Islet of Langerhans (tissue), 1 donor: ENCODE measurements around the gene KRTAP4-9.
"Not testable (repeated sequence)": the region's sequence is repeated elsewhere in the genome, so short reads cannot be mapped to it uniquely, and the experiment has no call there.

ENCODE experiments used
- FAIRE-seq: peaks from one replicate; lab custom pipeline; 2011; peaks lifted over from hg19 to GRCh38; lab: Jason Lieb, UNC

KRTAP4-9 gene

DNA sequence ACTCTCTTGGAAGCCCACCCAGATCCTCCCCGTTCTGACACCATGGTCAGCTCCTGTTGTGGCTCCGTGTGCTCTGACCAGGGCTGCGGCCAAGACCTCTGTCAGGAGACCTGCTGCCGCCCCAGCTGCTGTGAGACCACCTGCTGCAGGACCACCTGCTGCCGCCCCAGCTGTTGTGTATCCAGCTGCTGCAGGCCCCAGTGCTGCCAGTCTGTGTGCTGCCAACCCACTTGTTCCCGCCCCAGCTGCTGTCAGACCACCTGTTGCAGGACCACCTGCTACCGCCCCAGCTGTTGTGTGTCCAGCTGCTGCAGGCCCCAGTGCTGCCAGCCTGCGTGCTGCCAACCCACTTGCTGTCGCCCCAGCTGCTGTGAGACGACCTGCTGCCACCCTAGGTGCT, at the start of gene KRTAP4-9:
KRTAP4-9 (plus strand) TSS at position 43 of the 400 bp plus-strand sequence; CDS start at position 43, 0 bp downstream.
- not testable (repeated sequence) for FAIRE-seq

DNA sequence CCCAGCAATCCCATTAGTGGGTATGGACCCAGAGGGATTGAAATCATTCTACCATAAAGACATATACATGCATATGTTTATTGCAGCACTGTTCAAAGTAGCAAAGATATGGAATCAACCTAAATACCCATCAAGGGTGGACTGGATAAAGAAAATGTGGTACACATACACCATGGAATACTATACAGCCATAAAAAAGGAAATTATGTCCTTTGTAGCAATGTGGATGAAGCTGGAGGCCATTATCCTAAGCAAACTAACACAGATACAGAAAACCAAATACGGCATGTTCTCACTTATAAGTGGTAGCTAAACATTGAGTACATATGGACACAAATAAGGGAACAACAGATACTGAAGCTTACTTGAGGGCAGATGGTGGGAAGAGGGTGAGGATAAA, 47.6 kb upstream of the KRTAP4-9 start:
- no peak for FAIRE-seq

DNA sequence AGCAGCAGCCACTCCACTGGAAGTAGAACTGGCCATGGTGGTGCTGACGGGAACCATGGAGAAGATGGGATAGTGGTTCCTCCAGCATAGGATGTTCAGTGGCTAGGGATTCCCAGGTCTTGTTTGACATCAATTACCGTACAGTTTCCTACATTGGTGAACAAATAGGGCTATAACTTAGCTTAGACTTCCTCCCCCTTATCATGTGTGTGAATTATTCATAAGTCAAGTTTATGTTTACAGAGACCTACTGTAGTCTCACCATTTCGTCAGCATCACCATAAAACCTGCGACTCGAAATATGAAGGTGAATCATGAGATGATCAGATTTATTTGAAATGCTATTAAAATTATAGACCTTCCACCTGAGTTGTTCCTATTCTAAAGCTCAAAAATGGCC, 46.4 kb upstream of the KRTAP4-9 start:
- no peak for FAIRE-seq

DNA sequence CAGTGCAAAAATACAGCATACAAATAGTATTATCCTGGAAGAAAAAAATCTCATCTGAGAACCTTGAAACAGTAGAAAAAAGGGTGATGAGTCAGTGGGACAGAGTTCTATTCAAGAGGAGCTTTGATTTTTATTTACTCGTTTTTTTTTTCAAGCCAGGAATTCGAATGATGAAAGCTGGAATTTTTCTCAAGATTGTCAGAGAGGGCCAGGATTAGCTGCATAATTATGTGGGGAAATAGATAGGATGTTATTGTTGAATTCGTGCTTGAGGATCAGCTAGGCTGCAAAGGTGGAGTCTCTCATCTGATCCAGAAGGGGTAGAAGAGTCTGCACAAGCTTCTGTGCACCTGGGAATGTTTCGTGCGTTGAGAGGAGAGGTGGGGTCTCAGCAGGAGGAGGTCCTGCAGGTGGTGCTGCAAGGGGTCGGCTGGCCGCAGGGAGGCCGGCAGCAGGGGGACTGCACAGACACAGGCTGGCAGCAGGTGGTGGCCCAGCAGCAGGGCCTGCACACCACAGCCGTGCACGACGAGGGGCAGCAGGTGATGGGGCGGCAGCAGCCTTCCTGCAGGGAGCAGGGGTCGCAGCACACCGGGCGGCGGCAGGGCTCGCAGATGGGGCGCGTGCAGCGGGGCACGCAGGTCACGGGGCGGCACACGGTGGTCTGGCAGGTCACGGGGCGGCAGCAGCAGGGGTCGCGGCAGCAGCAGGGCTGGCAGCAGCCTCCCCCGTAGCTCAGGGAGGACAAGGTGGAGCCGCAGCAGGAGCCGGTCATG, 45.7 kb upstream of the KRTAP4-9 start:
- not testable (repeated sequence) for FAIRE-seq

DNA sequence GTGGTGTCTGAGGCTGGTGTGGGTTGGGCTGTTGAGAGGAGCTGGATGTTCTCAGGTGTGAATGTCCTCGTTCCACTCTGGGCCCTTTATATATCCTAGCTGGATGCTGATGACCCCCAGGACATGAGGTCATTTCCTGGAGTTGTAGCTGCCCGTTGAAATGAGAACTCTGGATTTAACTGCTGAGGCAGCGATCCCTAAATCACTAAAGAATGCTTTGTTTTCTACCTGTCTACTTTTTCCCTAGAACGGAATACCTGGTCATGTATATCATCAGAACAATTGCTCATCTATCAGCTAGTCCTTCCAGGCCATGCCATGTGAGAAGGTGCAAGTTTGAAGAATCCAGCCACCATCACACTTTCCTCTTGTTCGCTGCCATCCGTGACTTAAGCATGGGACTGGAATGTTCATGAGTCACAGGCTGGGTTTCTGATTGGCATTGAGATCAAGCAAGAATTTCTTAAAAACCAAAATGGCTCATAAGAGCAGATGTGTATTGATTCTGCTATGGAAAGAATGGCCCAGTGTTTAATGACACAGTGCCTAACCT, 45.1 kb upstream of the KRTAP4-9 start, which contains the start of gene KRTAP2-3:
KRTAP2-3 (minus strand) TSS at position 63 of the 553 bp plus-strand sequence. CDS start 64 bp downstream, outside the sequence.
- FAIRE-seq: no peak

DNA sequence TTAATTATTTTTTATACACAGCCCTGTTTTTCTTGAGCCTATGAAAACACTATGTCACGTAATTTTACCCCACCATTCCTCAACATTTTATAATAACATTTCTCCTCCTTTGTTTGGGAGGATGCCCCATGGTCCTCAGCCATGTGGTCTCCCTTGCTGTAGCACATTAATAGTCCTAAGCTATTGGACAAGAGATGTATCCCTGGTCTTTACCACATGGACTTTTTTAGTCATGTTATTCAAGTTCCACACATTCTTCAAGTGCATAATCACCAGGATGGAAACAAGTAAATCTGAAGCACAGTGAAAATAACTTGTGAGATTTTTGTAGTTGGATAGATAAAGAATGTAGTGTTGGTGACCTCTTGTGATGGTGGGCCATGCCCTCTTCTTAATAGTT, 43.2 kb upstream of the KRTAP4-9 start:
- no peak for FAIRE-seq

DNA sequence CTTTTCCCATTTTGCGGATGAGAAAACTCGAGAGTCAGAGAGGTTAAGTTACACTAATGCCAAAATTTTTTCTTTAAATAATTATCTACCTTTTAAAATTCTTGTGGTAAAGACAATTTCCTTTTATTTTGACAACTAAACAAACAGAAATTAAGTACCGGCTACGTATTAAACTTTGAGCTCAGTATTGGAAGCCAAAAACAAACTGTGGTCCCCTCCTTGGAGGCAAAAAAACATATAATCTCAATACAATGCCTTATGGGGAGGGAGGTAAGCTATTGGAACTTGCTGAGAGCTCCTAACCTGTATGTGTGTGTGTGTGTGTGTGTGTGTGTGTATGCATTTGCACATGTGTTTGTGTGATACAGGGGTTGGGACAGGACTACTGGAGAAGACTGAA, 41.7 kb upstream of the KRTAP4-9 start:
- FAIRE-seq: no peak

DNA sequence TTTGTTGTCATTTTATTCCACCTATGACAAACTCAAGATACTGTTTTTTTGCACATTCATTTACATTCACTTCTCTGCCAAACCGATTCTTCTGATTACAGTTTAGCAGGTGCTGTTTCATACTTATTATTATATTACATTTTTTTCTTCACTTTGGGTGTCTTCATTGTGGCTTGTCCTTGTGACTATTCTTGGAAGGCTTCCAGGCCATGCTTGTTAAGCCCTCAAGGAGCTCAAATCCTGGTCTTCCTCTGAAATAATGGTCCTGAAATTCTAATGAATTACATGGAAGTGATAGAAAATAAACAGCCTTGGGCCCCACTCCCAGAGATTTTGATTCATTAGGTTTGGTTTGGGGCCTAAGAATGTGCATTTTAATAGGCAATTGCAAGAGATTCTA, 40.9 kb upstream of the KRTAP4-9 start:
- FAIRE-seq: no peak

DNA sequence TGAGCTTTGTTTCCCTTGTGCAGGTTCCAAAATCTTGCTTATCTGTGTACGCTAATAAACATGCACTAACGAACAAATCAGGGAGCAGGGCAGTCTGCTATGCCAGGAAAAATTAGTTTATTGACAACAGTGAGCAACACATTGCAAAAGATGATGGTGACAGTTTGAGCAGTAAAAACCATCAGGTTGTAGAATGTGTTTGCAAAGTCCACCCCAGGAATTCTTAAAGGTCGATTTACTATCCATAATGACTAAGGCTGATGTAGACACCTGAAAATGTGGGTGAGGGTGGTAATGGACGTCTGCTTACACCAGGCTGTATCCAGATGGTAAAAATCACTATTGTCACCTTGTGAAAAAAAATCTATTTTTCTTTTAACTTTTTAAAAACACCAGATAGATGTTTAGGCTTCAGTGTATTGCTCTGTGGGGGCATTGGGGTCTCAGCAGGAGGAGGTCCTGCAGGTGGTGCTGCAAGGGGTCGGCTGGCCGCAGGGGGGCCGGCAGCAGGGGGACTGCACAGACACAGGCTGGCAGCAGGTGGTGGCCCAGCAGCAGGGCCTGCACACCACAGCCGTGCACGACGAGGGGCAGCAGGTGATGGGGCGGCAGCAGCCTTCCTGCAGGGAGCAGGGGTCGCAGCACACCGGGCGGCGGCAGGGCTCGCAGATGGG, 40.0 kb upstream of the KRTAP4-9 start:
- not testable (repeated sequence) for FAIRE-seq

DNA sequence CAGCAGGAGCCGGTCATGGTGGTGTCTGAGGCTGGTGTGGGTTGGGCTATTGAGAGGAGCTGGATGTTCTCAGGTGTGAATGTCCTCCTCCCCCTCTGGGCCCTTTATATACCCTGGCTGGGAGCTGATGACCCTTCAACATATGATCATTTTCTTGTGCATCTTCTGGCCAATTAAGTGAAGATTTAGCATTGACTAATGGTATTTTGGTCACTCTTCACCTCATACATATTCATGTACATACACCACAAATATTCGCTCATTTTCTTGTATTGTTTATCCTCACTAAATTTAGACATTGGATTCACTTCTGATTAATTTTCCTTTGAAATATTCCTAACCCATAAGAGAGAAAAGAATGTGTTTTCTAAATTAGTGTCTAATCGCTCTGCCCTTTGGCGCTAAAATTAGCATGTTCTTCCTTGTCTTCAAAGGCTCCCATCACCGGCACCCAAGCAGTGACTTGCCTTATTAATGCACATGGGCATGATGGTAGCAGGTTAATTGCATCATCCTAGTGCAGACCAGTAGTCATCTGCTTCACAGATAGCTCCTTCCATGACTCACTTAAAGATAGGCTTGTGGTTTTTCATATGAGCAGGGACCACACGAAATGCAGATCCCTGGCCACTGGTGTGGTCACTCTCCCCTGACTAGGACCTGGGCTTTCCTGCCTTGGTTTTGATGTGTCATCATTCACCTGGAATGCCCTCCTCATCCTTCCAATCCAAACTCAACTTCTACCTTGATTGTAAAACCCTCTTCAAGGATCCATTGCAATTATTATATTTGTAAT, 39.2 kb upstream of the KRTAP4-9 start, which contains the start of gene KRTAP2-4:
KRTAP2-4 (minus strand) TSS at position 51 of the 796 bp plus-strand sequence; CDS start at position 17, 34 bp downstream.
- no peak for FAIRE-seq

DNA sequence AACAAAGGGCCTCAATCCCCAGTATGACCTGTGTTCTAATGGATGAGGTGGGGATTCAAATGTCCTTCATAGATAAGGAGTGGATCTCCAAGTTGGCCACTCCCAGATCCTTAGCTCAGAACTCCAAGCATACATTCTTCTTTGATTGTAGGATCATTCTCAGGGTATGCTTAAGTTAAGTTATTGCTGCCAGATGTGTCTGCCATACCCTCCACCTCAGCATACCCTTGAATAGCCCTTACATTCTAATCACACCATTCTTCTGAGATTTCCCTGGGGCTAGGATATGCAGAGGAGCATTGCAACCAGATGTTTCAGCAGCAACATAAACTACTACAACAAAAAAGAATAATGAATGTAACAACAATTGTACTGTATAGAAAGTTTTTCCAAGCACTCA, 37.9 kb upstream of the KRTAP4-9 start:
- FAIRE-seq: no peak

DNA sequence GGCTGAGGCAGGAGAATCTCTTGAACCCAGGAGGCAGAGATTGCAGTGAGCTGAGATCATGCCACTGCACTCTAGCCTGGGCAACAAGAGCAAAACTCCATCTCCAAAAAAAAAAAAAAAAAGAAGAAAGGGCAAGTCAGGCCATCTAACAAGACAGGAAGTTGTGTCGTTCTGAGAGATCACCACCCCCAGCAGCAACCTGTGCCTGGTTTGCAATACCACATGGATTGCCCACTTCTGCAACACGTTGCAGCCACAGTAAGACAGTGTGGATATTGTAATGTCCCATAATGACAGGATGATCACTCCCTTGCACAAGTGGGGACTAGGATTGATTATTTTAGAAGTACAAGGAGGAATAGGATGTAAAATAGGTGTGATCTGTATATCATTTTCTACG, 36.2 kb upstream of the KRTAP4-9 start:
- no peak for FAIRE-seq

DNA sequence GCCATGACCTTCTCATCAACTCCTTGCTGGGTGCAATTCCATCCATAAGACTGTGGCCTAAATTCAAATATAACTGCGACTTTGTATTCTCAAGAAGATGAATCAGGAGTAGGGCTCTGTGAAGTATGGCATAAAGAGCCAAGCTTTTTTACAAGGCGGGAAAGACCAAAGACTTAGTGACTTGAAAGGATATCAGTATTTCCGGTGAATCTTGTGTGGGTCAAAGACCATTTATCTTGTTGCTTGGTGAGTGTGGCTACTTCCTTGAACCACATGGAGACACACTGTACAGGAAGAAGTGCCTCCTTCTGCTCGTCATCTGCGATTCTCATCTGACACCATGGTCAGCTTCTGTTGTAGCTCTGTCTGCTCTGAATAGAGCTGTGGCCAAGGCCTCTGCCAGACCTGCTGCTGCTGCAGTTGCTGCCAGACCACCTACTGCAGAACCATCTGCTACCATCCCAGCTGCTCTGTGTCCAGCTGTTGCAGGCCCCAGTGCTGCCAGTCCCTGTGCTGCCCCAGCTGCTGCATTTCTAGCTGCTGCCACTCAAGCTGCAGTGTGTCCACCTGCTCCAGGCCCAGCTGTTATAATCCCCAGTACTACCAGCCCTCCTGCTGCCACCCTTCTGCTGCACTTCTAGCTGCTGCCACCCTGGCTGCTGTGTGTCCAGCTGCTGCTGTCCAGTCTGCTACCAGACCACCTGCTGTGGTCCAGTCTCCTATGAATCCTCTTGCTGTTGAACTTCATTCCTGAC, 33.4 kb upstream of the KRTAP4-9 start:
- no peak for FAIRE-seq

DNA sequence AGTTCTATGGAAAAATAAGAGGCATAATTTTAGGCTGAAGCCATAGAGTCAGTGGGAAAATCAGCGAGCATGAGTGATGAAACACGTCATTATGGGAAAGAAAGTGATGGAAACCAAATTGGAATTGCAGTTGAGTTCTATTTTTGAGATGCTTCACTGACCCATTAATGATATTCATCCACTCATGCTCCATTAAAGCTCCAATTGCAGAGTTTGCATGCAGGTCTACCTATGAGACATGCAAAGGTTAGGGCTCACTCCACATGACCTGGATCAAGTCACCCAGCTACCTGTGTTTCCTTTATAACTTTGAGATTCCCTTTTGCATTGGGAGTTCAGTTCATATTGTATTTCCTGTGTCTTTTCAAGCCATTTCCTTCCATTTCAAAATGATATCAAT, 31.5 kb upstream of the KRTAP4-9 start:
- FAIRE-seq: no peak

DNA sequence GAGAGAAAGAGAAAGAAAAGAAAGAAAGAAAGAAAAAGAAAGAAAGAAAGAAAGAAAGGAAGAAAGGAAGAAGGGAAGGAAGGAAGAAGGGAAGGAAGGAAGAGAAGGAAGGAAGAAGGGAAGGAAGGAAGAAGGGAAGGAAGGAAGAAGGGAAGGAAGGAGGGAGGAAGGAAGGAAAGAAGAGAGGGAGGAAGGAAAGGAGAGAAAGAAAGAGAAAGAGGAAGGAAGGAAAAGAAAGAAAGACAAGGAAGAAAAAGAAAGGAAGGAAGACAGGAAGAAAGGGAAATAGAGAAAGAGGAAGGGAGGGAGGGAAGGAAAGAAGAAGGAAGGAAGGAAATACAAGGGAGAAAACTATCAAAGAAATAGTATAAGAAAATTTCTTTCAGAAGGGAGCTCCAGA, 28.4 kb upstream of the KRTAP4-9 start:
- FAIRE-seq: no peak

DNA sequence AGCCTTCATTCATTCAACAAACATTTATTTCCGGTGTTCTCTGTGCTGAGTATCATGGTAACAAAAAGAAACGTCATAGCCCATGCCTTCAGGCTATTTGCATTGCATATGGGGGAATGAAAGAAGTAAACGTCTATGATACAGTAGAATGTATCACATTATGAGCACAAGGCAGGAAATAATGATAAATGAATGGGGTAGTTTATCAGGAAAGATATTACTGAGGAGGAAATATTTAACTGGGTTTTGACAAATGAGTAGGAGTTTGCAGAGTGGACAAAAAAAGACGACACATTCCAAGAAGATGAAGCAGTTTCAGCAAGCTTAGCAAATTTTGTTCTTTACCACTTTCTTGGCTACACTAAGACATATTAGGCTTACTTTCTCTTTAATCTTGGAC, 22.6 kb upstream of the KRTAP4-9 start:
- FAIRE-seq: no peak

DNA sequence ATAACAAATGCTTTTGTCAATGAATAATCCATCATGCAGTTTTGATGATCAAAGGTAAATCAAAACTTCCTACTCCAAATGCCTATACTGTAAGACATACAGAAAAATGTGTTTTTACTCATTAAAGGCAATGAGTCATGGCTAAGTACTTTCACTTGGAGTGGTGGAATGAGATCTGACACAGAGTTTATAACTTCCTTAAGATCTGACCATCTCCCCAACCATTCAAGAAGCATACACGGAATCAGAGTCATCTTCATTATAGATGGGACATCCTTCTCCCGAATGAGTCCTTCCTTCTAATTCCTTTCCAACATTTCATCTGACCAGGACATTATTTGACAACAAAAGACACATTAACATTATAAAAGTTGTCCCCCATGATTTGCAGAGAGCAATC, 21.8 kb upstream of the KRTAP4-9 start:
- not testable (repeated sequence) for FAIRE-seq

DNA sequence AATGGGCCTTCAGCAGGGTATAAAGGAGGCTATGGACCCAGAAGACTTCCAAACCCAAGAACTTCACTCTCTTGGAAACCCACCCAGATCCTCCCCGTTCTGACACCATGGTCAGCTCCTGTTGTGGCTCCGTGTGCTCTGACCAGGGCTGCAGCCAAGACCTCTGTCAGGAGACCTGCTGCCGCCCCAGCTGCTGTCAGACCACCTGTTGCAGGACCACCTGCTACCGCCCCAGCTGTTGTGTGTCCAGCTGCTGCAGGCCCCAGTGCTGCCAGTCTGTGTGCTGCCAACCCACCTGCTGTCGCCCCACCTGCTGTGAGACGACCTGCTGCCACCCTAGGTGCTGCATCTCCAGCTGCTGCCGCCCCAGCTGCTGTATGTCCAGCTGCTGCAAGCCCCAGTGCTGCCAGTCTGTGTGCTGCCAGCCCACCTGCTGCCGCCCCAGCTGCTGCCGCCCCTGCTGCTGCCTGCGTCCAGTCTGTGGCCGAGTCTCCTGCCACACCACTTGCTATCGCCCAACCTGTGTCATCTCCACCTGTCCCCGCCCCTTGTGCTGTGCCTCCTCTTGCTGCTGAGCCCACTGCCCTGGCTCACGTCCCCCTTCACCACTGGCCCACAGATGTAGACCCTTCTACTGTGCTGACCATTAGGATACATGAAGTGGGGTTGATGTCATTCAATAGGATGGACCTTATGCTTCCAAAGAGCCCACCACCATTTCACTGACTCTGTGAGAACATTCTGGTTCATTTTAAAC, 20.9 kb upstream of the KRTAP4-9 start, which contains the start of gene KRTAP4-7:
KRTAP4-7 (plus strand) TSS at position 51 of the 757 bp plus-strand sequence; CDS start at position 108, 57 bp downstream.
- not testable (repeated sequence) for FAIRE-seq

DNA sequence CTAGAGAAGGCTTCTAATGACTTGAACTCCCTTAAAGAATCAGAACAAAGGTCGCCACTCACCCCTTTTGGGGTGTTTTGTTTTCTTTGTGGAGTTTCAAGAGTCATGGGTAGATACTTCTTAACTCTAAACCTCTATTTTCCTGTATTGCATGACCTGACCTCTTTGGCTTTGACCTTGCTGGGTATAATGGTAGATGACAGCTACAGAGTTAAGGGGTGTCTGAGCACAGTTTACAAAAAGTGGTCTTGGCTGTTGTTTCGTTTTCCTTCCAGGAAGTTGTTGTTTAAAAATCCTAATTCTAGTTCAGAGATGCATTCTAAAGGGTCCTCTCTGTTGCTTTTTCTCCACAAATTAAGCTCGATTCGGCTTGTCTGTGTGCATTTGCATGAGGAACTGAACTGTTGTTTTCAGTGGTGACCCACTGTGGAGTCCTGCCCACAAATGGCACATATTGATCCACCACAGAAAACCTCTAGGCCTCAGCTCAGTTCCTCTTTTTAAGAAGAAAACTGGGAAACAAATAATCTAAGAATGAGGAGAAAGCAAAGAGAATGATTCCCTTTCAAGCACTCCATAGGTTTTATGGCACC, 16.3 kb upstream of the KRTAP4-9 start:
- not testable (repeated sequence) for FAIRE-seq

DNA sequence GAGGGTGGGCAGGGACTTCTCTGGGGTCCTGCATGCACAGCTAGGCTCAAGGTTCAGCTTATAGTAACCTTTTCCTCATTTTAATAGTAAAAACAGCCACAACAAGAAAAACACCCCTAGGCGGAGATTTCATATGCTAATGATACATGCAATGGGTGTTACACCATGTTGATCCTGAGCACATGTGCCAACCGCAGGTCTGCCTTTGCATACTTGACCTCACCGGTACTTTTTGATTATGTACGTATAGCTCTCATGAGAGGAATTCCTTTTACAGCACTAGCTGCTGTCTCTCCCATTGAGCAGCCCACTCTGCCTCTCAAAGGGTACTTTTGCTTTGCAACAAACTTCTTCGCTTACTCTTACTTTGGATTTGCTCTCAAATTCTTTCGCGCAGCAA, 9.1 kb upstream of the KRTAP4-9 start:
- FAIRE-seq: no peak
